Epidermal melanocyte (primary cell): ENCODE measurements around the gene SPANXN2.
"Not testable (repeated sequence)": the region's sequence is repeated elsewhere in the genome, so short reads cannot be mapped to it uniquely, and the experiment has no call there.

Experiments used
- DNase-seq: peaks from one replicate; pipeline ENCODE4 v3.0.0; 2011; ENCODE audit warnings: low spot score; ENCODE audit not compliant: insufficient read length

Gene SPANXN2, protein sequence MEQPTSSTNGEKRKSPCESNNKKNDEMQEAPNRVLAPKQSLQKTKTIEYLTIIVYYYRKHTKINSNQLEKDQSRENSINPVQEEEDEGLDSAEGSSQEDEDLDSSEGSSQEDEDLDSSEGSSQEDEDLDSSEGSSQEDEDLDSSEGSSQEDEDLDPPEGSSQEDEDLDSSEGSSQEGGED

DNA sequence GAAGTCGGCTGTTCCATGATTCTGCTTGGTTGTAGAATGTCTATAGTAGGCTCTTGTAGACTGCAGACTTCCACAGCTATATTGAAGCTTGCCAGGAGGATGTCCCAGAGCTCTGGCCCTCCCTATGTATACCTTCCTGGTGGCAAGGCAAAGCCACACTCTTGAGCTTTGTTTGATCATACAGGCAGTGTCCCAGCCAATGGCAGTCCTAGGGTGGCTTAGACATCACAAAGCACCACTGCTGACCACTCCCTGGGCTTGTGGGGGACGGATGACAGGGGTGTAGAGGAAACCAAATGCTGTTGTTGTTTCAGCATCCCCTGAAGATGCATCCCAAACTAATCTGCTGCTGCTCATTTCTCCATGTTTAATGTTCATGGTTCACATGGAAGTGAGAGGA, at the start of gene SPANXN2:
TSS of gene SPANXN2 (minus strand) at position 101 of the 400 bp plus-strand sequence. CDS start at position 17, 84 bp downstream.
- DNase-seq, result not testable (repeated sequence)

DNA sequence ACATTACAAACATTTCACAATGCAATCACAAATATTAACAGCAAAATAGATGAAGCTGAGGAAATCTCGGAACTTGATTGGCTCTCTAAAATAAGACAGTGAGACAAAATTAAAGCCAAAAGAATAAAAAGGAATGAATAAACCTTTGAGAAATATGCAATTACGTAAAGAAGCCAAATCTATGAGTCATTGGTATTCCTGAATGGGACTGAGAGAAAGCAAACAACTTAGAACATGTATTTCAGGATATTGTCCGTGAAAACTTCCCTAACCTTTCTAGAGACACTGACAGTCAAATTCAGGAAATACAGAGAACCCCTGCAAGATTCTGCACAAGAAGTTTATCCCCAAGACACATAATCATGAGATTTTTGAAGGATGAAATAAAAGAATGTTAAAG, 48.4 kb upstream of the SPANXN2 start:
- no peak for DNase-seq

DNA sequence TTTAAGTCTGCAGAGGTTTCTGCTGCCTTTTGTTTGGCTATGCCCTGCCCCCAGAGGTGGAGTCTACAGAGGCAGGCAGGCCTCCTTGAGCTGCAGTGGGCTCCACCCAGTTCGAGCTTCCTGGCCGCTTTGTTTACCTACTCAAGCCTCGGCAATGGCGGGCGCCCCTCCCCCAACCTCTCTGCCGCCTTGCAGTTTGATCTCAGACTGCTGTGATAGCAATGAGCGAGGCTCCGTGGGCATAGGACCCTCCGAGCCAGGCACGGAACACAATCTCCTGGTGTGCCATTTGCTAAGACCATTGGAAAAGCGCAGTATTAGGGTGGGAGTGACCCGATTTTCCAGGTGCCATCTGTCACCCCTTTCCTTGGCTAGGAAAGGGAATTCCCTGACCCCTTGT, 47.2 kb upstream of the SPANXN2 start:
- not testable (repeated sequence) for DNase-seq

DNA sequence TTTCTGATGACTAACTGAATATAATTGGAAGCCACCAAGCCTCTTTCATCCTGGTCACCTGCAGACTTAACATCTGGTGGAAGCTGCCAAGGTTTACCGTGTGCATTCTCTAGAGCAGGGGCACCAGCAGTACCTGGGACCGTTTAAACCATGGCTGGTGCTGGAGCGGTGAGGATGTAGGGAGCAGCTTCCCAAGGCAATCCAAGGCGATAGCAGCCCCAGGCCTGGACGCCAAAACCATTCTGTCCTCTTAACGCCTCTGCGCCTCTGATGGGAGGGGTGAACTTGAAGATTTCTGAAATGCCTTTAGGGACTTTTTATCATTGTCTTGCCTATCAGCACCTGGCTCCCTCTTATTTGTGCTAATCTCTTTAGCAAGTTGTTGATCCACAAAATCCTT, 37.3 kb upstream of the SPANXN2 start:
- DNase-seq, result no peak

DNA sequence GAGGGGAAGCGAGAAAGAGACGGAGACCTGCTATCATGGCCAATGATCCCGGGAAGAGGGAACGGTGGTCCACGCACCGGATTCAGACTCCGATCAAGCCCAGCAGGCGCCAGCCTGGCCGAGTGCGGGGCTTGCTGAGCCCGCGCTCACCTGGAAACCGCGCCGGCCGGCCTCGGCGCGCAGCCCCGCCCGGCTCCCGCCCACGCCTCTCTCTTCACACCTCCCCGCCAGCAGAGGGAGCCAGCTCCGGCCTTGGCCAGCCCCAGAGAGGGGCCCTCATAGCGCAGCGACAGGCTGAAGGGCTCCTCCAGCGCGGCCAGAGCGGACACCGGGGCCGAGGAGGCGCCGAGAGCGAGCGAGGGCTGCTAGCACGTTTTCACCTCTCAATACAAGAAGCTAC, 36.8 kb upstream of the SPANXN2 start:
- no peak for DNase-seq

DNA sequence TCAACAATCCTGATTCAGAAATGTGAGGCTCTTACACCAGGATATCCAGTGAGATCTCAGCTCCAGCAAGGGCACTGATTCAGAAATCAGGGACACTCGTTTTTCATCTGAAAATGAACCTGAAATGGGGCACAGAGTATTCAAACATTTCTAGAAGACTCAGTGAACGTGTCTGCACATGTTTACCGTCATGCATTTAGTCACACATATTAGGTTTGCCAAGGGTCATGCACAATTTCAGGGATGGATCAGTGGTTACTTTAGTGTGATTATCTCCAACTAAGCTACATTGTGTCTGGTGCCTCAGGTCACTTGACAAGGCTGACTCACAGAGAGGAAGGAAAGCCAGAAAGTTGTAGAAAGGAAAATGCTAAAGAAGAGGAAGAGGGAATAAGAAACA, 33.6 kb upstream of the SPANXN2 start:
- DNase-seq, result no peak

DNA sequence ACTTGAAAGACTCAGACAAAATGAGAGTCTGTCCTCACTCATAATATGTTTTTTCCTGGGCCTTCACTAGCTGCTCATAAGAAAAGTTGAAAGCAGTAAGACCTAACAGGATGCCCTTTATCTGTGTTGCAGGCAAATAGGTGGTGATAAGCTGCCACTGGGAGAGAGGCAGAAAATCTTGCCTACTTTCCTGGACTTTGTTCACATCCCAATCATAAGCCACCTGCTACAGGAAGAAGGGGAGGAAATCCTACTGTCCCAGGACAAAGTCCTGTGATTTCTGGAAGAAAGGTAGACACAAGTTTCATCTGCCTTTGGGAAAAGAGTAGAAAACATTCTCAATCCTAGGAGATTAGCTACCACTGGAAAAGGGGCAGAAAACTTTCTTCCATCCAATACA, 13.3 kb upstream of the SPANXN2 start:
- DNase-seq, result no peak

DNA sequence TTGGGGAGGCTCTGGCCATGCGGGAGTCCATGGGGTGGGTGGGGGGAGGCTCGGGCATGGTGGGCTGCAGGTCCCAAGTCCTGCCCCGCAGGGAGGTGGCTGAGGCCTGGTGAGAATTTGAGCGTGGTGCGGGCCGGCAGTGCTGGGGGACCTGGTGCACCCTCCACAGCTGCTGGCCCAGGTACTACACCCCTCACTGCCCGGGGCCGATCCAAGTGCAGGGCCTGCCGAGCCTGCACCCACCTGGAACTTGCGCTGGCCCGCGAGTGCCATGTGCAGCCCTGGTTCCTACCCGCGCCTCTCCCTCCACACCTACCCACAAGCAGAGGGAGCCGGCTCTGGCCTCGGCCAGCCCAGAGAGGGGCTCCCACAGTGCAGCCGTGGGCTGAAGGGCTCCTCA, 5.7 kb upstream of the SPANXN2 start:
- DNase-seq, result no peak

DNA sequence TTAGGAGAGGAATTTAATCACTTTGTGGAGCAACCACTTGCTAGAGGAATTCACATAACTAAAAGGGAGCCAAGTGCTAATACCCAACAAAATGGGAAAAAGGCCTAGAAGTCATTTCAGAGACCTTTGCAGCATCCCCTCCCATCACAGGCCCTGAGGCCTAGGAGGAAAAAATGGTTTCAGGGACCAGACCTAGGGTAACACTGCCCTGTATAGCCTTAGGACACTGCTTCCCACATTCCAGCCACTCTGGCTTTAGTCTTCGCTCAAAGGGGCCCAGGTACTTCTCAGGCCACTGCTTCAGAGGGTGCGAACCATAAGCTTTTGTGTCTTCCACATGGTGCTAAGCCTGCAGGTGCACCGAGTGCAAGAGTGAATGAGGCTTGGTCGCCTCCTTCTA, 19.1 kb downstream of the SPANXN2 start:
- no peak for DNase-seq

DNA sequence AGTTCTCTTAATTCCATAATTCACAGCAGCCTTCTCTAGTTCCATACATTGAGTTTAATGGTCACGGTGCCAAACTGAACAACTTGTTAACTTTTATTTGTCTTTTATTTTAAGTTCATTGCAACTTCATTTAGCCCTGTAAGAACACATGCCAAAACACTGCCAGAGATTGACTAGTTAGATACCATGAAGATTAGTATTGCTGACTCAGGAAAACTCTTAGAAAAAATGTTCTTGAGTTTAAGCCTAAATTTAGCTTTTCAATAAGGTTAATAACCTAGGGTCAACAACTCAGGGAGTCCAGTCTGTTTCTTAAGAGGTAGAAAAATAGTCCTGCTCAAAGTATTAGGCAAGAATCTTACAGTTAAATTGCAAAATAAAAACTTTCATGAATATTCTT, 25.7 kb downstream of the SPANXN2 start:
- no peak for DNase-seq

DNA sequence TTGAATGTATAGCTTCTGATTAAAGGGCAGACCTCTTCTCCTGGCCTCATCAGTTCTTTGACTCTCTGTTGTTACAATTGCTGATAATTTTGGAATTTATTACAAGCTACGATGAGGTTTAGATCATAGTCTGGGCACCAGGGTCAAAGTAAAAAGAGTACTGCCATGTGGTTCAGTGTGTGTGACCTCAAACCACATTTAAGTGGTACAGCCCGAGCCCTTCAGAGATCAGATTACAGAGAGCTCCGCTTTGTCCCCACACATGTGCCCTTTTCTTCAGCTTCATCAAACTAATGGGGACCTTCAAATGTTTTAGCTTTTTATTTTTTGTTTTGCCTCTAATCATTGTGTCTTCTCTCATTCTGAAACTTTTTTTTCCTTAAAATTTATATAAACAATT, 37.1 kb downstream of the SPANXN2 start:
- DNase-seq, result no peak

DNA sequence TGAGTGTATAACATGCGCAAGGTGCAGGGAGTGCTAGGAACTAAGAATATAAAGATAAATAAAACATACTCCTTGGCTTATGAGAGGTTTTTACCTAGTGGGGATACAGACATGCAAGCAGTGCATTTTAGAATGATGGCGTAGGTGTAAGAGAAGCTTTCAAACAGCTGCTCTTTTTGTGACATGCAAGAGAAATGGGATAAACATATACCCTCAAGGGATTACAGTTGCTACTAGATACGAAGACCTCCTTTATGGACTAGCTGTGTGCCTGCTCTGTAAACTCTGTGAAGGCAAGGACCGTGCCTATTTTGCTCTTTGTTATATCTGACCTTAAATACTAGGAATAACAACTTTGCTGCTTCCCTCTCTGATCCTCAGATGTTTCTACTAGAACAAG, 45.6 kb downstream of the SPANXN2 start:
- DNase-seq, result no peak

DNA sequence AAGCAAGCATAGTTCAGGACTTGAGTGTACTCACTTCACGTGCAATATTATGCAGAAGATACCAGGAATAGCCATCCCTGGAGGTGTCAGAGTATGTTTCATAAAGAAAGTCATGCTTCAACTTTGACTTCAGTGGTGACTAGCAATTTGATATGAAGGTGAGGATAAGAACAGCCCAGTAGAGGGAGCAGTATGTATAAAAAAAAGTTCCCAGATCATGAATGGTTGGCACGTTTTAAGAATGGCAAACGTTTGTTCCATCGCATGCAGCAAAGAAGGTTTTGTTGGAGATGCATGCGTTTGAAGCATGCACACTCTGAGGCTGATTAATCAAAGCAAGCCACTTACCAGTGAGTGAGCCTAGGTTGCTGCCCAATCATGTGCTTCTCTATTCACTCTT, 51.2 kb downstream of the SPANXN2 start:
- DNase-seq, result no peak

DNA sequence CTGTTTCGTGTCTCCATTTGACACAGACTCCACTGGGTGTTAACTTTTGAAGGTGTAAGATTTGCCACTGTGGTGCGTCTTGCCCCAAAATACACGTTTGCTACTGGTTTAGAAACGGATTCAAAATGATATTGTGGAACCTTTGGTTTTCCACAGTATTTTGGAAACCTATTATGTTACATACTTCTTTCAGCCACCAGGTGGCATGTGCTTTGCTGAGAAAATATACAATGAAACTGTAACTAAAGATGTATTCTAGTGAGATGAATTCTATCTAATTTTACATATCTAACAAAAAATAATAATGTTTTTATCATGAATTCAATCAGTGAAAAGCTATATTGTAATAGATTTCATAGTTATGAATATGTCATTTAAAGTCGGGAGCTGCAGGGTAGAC, 56.2 kb downstream of the SPANXN2 start:
- DNase-seq, result no peak

DNA sequence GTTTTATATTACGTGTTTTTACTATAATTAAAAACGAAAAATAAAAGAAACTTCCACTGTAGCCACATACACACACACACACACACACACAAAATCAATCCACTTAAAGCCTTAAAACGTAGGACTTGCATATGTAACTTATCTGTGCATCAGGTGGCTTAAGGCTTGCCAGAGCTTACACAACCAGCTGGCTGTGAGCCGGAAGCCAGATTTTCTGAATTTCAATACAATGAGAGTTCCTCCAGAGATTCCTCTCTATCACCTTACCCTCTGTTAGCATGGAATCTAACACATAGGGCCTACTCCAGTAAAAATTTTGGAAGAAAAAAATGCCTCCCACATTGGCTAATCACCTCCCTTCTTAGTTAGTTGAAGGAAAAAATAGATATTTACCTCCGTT, 56.8 kb downstream of the SPANXN2 start:
- DNase-seq, result no peak
